Measurements from ENCODE around the gene PSENEN.
"Not testable (repeated sequence)": the region's sequence is repeated elsewhere in the genome, so short reads cannot be mapped to it uniquely, and the experiment has no call there.

GRCh38 chr19:35724132-35724531 is 21.3 kb upstream of the PSENEN start:
- not testable (repeated sequence) for TF ChIP-seq CTCF, POLR2A (IDR thresholded peaks at IDR 0.05)
